ENCODE data around the gene ATF7.
A peak's percentile ranks its signal among the peaks of the same experiment; 100 is the strongest.
"Not testable (repeated sequence)": the region's sequence is repeated elsewhere in the genome, so short reads cannot be mapped to it uniquely, and the experiment has no call there.

The ATF7 gene

DNA sequence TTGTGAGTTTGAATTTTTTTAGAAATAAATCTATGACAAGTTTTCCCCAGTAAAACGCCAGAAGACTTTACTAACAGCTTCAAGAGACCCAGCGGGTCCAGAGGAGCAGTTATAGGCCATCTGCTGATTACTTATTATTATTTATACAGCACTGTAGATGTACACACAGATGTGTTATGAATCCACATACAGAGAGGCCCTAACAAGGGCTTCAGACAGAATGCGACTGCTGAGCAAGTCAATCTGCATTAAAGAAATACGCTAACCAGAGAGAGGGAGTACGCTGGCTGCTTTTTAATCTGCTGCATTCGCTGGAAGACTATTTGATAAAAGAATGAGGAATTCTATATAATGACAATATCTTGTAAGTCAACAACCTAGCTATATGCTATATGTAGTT is 32.5 kb downstream of the ATF7 start:
- DNase-seq = no peak

GRCh38 chr12:53593031-53593430 is 33.2 kb downstream of the ATF7 start:
- no peak for DNase-seq

DNA sequence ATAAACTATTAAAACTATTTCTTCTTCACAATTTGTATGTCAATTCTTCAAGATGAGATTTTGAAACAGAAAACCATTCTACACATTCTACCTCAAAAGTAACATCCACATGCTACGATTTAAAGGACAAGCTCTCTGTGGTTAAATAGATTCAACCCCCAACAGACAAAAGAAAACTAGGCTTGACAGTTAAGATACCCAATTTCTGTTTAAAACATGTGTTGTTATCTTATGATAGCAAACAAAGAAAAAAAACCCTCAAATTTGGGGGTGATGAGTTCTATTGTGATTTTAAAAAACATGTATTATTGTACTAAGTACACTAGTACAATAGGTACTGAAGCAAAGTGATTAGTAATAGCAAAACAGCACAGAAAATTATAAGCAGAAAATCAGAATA is 33.8 kb downstream of the ATF7 start:
- DNase-seq = no peak

DNA sequence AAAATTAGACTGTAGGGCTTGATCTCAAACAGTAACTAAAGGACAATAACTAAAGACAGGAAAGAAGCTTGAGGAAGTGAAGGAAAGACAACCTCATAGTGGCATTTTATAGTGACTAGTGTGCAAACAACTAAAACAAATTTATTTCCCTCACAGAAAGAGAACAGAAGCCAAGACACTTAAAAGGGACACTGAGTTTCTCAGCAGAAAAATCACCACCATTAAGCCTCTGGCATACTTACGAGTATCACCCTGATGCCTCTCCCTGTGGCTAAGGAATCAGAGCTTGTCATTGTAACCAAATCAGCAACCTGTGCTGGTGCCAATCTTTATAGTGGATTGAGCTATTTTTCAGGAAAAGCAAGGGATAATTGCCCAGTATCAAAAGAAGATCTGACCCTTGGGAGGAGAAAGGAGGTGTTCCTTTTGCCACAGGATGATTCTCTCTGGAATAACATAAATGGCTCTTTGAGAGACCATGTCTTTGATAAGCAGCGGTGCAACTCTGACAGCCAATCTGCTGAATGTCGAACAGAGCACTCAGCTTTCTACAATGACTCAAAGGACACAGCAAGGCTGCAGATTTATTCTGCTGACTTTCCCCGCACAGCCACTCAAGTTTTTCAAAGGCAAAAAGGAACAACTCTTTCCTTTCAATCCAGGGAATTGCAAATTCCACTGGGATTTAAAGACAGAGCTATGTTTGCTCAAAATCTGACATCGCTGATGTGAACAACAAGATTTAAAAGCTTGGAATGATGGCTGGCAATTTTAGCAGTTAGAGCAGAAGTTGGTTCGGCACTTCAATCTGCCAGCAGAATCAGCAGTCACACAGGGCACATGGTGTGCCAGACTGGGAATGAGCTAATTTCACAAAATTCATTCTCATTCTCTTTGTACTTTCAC is 34.6 kb downstream of the ATF7 start:
- peak; percentile 67 for DNase-seq

DNA sequence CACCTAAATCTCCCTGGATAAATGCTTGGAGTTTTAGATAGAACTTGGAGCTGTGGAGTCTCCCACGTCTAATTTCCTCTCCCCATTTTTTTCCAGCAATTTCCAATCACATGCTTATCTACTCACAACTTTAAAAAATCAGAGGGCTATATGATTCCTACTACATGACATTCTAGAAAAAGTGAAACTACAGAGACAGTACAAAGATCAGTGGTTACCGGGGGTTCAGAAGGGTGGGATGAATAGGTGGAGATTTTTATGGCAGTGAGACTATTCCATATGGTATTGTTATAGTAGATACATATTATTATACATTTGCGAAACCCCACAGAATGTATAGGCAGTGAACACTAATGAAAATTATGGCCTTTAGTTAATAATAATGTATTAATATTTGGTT is 35.5 kb downstream of the ATF7 start:
- no peak for DNase-seq

DNA sequence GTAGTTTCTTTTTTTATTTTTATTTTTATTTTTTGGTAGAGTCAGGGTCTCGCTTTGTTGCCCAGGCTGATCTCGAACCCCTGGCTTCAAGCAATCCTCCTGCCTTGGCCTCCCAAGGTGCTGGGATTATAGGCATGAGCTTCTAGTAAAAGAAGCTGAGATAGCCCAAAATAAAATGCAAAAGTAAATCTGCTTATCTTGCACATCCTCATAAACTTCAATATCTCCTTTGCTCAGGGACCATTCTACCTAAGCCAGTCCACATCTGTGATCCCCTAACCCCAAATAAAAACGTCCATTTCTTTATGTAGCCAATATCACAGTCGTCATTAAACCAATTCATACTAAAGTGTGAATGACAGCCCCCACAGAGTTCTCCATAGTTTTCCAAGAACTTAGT is 36.3 kb downstream of the ATF7 start:
- DNase-seq = no peak

- DNase-seq = no peak
Observed at GRCh38 chr12:53589423-53589822, 36.8 kb downstream of the ATF7 start.

- no peak for DNase-seq
Observed at GRCh38 chr12:53588123-53588522, 38.1 kb downstream of the ATF7 start.

DNA sequence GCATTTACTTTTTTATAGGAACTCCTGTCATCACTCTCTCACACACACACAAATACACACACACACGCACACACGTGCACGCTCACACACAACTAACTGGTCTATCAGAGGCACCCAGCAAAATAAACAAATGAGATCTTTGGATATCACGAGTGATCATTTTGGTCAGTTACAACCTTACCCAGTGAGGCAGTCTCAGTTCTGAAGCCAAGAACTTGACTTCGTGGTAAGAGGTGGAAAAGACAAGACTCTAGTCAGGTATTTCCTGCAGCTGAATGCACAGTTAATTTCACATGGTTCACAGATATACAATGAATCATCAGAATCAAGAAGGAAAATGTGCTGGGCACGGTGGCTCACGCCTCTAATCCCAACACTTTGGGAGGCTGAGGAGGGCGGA is 39.4 kb downstream of the ATF7 start:
- DNase-seq = no peak

GRCh38 chr12:53585448-53586125 is 40.6 kb downstream of the ATF7 start:
- no peak for DNase-seq

DNA sequence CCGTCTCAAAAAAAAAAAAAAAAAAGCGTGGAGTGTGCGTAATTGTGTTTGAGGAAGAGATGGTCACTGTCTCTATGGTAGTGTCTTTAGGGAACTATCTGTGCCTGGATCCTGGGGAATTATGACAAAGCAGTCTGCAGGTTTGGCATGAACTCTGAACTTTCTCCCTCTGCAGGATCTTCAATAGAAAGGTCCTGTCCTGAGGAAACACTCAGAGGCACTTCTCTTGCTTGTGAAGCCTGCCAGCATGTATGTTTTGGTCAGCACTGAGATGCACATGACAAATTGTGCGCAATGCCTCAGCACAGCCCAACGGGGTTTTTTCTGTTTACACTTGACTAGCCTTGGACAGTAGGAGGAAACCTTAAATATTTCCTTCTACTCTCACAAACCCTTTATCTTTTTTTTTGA is 46.6 kb downstream of the ATF7 start:
- DNase-seq = no peak

- DNase-seq = no peak
Observed at GRCh38 chr12:53578783-53579182, 47.4 kb downstream of the ATF7 start.

GRCh38 chr12:53577941-53578352 is 48.2 kb downstream of the ATF7 start:
- no peak for DNase-seq

GRCh38 chr12:53575502-53576249 is 50.5 kb downstream of the ATF7 start:
- DNase-seq = no peak

GRCh38 chr12:53572134-53572758 is 53.9 kb downstream of the ATF7 start:
- DNase-seq = no peak

- DNase-seq = no peak
Observed at GRCh38 chr12:53571295-53571694, 54.9 kb downstream of the ATF7 start.

GRCh38 chr12:53568809-53569557 is 57.2 kb downstream of the ATF7 start:
- no peak for DNase-seq

DNA sequence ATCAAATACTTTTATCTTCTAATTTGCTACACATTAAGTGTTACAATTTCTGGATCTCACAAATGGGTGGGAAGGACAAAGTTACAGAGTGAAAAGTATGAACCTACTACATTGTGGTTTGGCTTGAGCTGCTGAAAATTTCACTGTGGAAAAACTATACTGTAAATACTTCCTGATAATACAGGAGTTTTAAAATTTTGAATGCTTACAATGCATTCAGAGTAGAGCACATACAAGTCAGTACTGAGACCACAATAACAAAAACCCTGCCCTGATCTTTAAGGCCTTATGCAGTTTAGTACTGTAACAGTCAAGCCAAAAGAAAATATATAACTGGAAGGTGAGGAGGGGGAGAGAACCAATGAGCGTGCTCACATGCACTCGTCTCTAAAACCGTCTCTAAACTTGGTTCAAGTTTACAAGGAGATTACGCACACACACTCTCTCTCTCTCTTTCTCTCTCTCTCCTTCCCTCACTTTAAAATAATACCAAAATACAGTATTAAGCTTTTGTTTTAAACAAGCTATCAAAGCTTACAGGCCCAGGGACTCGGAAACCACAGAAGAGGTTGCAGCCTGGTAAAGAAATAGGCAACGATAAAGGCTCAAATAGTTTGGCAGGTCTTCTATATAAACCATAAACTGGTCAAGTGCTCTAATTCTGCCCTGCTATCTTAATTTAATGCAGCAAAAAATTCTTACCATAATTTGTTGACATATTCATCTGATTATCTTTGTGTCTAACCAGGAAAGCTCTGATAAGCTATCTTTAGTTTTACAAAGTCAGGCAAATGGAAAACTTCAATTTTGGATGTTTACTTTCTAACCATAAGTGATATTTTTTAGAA is 58.0 kb downstream of the ATF7 start:
- DNase-seq = no peak

GRCh38 chr12:53565376-53565775 is 60.8 kb downstream of the ATF7 start:
- not testable (repeated sequence) for DNase-seq

DNA sequence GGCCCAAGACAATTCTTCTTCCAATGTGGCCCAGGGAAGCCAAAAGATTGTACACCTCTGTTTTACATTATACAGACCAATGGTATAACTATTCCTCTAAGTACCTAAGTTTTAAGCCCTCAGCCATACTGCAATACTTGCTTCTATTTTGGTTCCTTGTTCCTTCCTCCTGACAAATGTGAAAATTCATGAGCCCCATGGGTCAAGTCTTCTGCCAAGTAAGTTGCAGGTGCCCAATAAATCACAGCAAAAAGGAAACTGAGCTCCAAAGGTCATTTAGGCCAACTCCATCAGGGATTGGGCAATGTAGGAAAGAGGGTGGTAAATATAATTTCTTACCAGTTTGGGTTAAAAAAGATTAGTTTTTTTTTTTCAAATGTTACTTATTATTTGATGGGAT is 61.2 kb downstream of the ATF7 start:
- DNase-seq = no peak

DNA sequence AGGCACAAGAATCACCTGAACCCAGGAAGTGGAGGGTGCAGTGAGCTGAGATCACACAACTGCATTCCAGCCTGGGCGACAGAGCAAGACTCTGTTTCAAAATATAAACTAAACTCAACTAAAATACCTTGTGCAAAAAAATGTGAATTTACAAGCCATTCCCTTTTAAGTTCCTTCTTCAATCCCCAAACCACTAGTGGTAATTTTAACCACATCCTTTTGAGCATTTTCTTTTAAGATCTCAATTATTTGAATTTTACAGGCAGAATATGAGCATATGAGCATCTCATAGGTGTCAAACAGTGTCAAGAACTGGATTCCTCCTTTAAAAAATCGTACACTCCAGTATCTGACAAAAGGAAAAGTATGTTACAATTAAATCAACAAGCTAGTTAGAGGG is 61.9 kb downstream of the ATF7 start:
- DNase-seq = no peak
